Stimulated activated CD8-positive, alpha-beta memory T cell treated with anti-CD3 and anti-CD28 coated beads, Interleukin-12 subunit alpha, Interleukin-12 subunit beta, amount 100 ng/mL, for 24 hours (primary cell): ENCODE results near the gene SEPTIN10.
"Not testable (repeated sequence)": the region's sequence is repeated elsewhere in the genome, so short reads cannot be mapped to it uniquely, and the experiment has no call there.

Source experiments
- DNase-seq: peaks from one replicate; pipeline ENCODE4 v3.0.0-alpha.2; 2020; ENCODE audit errors: extremely low read depth

The SEPTIN10 gene

DNA sequence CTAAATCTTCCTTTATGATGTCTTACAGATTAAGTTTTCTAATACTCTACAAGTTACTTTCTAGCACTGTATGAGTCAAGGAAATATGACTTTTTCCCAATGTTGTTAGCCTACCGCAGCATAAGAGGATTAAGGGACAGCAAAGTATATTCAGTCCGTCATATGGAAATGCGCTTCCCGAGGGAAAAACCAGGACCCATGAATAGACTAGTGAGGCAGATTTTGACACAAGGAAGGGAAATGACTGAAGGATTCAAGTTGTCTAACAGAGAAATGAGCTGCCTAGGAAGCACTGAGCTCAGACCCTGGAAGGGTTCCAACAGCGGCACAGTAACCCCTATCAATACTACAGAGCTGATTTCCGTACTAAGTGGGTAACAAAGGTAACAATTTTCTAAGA, 12.0 kb downstream of the SEPTIN10 start:
- DNase-seq, result no peak

DNA sequence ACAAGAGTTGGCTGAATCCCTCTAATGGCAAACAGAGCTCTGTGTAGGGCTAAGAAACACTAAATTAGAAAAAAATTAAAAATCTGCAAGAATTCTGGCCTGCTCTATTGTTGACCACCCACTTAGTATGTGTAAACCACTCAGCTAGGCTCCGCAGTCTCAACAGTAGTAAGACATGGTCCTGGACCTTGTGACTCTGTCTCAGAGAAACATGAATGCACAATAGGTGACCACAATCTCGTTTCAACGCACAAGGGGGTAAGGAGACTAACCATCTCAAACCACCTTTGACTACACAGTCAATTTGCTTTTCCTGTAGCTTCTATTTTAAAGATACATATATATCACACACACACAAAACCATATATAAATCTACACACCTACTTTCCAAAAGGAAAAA, 16.5 kb downstream of the SEPTIN10 start:
- DNase-seq, result no peak

DNA sequence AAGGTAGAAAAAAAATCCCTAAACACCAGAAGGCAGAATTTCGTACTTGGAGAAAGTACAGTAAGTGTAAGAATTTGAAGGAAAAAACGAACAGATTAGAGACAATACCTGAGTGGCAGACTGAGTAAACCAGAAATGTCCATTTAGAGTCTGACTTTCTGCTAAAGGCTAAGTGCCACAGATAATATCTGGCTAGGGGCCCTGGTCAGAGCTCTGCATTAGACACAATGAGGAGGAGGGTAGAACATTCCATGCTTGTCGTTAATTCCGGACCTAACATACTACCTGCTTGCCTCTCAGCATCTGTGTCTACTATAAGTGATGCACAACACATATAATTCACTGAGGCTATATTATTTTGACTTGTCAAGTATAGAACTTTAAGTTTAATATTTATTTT, 18.1 kb downstream of the SEPTIN10 start:
- DNase-seq, result no peak

DNA sequence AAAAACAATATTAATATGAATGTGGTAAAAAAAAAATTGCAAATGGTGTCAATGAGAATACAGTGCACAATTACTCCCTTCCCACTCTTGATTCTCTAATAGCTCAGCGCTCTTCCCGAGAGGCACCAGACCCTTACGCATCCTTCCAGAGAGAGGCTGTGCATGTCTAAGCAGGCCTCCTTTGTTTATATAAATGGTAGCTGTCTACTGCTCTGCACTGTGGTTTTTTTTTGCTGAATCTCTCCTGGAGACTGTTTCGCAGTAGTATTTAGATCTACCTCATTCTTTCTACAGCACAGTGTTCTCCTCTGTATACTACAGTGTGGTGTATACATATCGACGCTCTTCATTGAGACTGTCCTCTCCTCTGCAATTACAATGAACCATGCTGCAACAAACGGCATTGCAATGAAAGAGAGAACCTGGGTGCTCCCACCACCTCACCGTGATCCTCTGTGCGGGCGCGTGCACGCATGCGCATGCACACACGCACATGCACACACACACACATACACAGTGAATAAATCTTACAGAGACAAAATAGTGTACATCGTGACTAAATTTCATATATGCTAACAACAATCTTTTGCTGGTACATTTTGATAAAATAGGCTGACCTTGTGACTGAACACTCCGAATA, 19.4 kb downstream of the SEPTIN10 start:
- no peak for DNase-seq

DNA sequence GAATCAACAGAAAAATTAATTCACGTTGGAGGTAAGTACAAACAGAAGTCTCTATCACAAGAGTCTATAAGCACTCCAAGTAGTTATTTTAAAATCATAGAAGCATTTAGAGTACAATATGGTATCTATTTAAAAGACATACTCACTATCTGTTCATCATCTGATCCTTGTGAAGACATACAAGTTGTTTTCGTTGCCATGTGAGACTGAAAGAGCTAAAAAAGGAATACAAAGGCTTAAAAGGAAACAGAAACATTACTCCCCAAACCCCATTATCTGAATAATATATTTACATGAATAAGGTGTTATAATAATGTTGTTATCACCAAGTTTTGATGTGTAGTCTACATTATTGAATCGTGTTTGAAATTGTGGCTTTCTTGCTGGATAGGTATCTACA, 20.9 kb downstream of the SEPTIN10 start:
- DNase-seq, result no peak

DNA sequence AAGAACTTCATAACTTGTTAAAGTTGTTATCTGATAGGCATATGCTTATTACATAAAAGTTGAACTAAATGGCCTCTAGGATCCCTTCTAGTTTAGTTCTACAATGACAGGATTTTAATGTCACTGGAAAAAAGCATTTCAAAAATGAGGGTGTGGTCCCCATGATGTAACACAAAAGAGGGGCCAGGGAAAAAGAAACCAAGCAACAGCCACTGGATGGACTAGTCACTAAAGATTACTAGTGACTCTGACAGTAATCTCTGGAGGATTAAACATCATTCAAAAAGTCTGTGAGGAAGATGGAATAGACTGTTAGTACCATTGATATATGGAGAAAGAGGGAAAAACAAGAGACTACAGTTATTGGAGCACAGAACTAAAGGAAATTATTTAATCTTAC, 22.6 kb downstream of the SEPTIN10 start:
- no peak for DNase-seq

DNA sequence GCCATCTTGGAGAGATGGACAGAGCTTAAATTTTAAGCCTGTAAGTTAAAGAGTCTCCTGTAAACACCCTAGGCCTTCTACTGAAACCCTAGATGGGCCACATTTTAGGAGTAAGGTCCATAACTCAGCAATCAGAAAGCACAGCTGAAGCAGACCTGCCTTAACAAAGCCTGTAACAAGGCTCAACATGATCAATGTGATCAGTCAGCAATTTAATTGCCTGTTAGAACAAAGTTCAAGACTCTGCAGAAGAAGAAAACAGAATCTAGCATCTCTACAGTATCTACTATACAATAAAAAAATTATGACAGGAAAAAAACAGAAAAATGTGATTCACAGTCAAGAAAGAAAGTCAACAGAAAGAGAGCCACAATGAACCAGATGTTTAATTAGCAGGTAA, 27.1 kb downstream of the SEPTIN10 start:
- DNase-seq, result no peak

DNA sequence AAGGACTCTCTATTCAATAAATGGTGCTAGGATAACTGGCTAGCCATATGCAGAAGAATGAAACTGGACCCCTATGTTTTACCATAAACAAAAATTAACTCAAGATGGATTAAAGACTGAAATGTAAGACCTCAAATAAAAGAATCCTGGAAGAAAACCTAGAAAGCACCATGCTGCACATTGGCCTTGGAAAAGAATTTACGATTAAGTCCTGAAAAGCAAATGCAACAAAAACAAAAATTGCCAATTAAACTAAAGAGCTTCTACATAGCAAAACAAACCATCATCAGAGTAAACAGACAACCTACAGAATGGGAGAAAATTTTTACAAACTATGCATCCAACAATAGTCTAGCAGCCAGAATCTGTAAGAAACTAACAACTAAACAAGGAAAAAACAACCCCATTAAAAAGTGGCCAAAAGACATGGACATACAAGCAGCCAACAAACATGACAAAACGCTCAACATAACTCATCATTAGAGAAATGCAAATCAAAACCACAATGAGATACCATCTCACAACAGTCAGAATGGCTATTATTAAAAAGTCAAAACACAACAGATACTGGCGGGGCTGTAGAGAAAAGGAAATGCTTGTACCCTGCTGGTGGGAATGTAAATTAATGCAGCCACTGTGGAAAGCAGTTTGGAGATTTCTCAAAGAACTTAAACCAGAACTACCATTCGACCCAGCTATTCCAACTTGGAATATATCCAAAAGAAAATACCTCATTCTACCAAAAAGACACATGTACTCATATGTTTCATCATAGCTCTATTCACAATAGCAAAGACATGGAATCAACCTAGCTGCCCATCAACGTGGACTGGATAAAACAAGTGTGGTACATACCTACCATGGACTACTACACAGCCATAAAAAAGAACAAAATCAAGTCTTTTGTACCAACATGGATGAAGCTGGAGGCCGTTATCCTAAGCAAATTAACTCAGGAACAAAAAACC, 30.6 kb downstream of the SEPTIN10 start:
- DNase-seq, result no peak

DNA sequence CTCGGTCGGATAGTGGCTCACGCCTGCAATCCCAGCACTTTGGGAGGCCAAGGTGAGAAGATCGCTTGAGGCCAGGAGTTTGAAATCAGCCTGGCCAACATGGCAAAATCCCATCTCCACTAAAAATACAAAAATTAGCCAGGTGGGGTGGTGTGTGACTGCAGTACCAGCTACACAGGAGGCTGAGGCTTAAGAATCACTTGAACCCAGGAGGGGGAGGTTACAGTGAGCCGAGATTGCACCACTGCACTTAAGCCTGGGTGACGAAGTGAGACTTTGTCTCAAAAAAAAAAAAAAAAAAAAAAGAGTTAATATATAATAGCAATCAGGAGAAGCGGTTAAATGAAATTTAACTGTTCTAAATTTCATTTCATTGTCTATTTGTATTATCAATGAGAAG, 36.1 kb downstream of the SEPTIN10 start:
- not testable (repeated sequence) for DNase-seq

DNA sequence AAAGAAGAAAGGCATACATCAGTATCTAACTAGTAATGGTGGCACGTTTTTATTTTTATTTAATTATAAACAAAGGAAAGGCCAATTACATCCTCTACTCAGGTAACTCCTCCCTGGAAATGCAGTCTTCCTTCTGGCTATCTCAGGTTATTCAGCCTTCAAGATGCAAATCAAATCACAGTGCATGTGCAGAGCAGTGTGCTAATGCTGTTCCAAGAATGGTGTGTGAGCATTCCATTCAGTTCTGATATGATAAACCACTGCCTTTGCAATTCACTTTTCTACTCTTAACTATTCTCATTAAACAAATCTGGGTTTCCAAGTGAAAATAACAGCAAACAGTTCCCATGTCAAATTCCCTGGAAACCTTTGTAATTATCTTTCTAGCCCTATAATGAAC, 38.4 kb downstream of the SEPTIN10 start:
- DNase-seq, result no peak

DNA sequence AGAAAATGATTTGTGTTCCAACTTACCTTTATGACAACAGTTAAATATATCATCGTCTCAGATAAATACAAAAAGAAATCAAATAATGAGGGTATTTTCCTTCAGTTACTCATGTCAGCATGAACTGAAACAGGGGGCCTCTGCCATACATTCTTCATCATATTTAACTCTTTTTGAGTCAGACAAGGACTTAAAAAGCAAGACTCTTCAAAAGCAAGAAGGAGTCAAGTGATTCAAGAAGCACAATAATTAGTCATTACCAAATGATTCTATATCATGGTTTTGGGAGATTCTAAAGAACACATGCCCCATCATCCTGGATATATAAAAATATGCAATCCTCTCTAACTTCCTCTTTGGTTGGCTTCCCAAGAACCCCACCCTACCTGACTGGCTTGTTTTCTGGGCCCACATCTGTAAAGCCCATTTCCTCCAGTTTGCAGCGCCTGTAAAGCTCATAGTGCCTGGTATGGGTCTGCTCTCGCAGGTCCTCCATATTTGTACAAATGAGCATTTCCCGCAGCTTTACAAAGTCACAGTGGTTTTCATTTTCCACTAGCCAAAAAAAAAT, 49.7 kb downstream of the SEPTIN10 start:
- DNase-seq, result no peak

DNA sequence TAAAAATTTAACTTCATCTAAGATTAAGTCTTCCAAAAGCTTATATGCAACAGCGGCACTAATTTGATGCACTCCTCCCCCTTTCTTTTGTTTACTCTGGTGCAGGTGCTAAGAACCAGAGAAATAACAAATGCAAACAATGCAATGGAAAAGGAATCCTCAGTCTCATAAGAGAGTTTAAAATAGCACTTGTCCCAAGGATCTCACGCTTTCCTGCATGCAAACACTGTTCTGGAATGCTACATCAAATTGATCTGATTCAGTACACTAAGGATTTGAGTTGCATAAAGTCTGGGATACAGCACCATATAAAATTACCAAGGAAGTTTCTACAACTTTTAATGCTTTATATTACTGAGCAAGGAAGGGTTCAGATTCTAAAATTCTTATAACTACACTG, 50.5 kb downstream of the SEPTIN10 start:
- DNase-seq, result no peak

DNA sequence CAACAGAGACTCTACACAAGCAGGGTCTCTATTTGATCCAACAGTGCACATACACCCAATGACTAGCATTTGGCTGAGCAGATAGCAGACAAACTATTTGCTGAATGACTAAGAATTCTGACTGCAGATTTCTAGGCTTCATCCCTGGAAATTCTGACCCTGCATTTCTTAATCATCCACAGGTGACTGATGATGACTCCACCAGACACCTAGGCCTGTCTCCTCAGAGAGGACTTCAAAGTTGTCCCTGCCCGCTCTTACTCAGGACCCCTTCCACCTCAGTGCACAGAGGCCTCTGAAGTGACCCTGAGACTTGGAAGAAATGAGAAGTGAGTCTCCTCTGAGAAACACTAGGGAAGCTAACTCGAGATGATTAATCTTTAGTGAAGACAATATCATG, 51.3 kb downstream of the SEPTIN10 start:
- DNase-seq, result no peak

DNA sequence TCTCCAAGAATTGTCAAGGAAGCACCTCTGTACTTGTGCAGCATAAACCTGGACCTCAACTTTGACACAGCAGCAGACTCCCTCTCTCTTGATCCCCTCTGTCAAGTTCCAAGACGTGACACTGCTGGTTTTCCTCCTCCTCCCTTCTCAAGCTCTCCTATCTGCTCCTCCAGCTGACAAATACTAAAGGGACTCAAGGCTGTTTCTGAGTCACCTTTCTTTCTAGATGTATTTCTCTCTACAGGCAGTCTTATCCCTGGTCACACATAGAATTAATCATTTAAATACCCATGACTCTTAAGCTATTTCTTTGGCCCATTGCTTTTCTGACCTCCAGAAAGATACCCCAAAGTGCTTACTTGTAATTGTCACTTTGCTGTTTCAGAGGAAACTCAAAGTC, 53.5 kb downstream of the SEPTIN10 start:
- no peak for DNase-seq

DNA sequence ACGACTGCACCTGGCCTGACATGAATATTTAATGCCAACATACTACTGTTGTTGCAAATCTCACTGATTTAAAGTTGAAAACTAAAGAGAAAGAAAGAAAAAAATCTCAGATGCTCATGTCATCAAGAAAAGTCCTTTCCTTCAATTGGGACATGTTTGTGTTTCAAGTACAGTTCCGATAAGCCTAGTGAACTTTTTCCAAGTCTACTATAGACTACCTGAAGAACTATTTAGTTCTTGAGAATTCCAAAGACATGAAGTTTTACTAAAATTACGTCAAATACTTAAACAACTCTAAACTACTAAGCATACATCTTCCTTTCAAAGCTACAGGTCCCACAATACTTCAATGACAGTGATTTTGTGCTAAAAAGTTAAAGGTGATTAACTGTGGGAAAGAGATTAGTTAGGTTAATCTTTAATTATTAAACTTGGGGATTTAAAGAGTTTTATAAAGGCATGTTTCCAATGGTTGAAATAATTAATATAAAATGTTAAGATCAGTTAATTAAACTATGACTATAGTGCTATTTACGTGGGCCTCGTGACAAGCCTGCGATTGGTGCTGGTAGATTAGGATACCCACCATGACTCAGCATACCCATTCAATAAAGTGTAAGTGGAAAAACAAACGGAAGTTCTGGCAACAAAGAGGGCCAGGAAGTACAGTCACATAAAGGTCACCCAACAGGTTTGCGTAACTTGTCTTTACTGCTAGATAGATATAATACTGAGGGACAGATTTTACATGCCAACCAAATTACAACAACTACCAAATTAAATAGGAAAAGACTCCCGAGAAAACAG, 55.5 kb downstream of the SEPTIN10 start:
- DNase-seq, result no peak

DNA sequence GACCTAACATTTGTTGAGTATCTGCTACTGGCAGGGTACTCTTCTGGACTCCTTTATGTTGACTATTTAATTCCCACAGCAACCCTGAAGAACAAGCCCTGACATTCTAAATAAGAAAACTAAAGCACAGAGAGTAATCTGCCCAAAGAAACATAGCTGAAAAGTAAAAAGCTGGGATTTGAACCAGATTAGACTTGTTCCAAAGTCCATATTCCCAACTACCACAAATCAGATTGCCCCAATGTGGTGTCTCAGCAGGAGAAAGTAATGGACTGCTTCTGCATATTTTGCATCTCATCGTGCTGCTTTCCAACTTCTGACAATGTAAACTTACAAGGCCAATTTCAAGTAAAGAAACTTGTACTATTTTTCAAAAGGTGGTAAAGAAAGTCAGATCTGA, 56.5 kb downstream of the SEPTIN10 start:
- DNase-seq, result no peak

DNA sequence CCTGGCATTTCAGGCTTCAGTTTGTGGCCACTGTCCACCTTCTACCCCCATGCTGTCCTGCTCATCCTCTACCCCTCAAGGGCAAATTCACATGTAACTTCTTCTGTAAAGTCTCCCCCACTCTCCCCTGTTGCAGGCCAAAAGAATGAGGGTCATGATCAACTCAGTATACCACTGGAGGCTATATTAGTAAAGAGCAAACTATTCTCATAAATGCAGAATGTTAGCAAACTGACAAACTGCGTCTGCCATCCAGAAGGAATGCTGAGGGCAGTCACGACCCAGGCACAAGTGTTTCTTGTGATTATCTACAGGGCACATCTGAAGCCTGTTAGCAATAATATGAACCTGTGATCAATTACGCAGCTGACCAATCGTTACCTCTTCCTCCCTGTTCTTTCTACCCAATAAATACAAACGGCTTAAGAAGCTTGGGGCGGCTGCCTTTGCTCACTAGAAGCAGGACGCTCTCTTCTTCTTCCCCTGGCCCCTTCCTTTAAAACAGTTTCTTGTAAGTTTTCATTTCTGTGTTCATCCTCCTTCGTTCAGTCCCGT, 58.3 kb downstream of the SEPTIN10 start:
- DNase-seq, result no peak

DNA sequence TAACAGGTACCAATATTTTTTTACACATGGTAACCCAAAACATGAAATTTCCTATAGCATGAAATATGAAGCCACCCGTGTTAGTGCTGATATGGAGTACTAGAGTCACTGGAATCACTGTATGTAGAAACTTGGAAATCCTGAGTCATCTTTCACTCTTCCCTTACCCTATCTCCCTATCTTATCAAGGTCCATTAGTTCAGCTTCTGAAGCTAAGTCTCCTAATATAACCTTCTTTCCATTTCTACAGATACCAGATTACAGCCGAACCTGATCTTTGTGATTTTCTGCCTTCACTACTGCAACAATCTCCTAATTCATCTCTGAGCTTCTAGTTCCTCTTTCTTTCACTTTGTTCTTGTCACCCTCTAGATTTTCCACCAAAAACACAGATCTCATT, 59.0 kb downstream of the SEPTIN10 start:
- no peak for DNase-seq

DNA sequence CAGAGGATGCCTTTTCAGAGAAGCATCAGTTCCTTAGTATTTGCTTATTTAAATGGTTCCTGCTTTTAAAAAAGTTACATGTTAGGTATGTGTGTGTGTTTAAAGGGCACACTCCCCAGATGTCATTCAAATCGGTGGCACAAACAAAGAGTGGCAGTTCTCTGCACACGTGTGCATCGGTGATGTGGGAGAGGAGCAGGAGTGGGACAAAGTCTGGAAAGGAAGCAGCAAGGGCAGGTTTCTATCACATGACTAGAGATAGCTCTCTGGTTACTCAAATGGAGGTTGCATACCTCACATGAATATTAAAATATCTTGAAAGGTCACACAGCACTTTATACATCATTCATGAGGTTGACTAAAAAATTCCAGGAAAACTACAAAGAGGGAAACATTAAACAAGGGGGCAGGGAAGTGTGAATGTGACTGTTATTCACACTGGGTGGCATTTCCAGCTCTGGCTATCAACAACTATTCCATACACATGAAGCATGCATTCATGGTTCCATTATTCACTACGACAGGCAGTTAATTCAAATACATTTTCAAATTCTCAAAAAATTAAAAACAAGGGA, 64.7 kb downstream of the SEPTIN10 start:
- no peak for DNase-seq

DNA sequence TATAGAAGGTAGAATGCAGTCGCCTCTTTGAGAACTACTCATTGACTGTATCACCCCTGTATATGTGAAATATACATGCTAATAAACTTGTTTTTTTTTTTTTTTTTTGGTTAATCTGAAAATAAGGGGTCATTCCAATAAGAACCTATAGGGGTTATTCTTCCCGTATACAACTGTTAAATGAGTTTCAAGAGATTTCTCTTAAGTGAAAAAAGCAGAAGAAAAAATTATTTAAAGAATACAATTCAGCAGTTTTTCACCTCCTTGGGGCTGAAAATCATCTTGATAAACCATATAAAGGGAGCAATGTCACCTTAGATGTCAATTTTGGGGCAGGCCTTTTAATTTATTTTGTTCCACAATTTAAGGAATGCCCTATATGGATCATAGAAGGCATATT, 66.5 kb downstream of the SEPTIN10 start:
- no peak for DNase-seq
